SW480 (cell line): ENCODE data around the gene NRN1.
"Not testable (repeated sequence)": the region's sequence is repeated elsewhere in the genome, so short reads cannot be mapped to it uniquely, and the experiment has no call there.

Source experiments
- DNase-seq: peaks from one replicate; pipeline ENCODE4 v3.0.0-alpha.2; 2016; ENCODE audit warnings: low spot score

Gene NRN1

DNA sequence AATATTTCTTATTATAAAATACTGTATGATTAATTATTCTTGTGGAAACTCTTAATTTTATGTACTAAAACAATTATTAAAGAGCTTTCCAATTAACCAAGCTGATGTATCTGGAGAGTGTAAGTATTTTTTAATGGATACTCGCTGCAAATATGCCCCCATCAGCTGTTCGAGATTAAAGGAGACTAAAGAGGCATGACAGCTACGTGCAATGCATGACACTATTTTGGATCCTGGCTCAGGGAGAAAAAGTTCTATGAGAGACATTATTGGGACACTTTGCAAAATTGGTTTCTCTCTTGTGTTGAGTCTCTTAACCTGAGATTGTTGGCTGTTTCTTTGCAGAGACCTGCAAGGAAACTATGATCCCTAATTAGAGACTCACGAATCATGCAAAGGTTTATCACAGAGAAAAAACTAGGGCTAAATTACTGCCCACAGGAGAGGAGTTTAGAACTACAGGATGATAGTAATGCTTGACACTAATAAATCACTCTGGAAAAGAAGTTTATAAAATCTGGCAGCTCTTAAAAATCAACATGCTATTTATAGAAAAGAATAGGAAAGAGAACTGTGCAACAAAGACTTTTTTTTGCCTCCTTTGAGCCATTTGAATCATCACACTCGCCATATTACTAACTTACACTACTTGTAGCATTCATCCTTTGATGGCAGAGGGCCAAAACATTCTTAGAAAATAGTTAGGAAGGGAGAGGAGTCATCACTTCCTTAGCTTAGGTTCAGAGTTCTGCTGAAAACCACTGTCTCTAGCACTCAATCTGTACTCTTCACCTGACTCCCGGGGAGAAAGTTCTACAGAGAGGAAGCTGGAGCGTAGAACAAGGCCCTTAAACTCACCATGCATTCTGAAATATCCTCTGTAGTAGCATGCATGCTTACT is 25.3 kb downstream of the NRN1 start:
- no peak for DNase-seq

DNA sequence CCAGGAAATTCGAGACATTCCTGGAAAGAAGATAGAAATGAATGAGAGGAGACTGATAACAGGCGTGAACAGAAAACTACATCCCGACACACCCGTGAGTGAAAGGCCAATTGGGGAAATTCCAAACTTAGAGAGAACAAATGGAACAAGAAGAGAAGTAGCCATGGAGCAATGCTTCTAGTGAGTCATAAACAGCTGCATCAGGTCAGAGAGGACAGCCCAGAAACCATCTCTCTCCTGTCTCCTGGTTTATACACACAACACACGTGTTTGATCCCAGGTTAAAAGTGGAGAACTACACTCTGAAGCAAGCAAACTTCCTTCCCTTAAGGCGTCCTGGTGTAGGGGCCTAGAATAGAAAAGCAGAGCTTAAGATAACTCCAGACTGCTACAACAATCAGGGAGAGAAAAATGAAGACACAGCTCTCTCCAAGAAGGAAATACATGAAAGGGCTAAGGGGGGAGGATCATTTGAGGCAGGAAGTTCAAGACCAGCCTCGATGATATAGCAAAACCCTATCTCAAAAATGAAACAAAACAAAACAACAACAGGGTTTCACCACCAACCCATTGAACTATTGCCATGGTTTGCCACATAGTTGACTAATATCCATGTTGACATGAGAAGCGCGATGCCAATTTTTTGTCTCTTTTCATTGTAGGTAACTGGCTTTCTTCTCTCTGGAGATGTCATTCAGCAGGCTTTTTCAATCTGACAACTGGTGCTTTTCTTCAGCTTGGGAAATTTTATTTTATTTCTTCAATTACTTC is 26.9 kb downstream of the NRN1 start:
- DNase-seq, result no peak

DNA sequence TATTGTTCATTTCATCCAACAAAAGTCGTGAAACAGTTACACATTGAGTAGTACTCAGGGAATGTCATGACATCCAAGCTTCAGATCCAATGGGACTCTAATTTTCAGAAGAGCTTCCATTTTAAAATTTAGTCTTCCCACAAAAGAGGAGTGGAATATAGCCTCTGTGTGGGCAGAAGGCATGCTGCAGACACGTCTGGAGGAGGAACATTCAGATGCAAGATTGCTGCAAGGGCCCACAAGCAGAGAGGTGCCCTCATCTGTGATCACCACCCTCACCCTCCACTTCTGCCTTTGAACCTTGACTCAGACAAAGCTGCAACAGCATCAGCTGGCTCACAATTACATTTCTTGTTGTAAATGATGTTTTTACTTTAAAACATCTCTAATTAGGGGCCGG is 29.9 kb downstream of the NRN1 start:
- DNase-seq, result no peak

DNA sequence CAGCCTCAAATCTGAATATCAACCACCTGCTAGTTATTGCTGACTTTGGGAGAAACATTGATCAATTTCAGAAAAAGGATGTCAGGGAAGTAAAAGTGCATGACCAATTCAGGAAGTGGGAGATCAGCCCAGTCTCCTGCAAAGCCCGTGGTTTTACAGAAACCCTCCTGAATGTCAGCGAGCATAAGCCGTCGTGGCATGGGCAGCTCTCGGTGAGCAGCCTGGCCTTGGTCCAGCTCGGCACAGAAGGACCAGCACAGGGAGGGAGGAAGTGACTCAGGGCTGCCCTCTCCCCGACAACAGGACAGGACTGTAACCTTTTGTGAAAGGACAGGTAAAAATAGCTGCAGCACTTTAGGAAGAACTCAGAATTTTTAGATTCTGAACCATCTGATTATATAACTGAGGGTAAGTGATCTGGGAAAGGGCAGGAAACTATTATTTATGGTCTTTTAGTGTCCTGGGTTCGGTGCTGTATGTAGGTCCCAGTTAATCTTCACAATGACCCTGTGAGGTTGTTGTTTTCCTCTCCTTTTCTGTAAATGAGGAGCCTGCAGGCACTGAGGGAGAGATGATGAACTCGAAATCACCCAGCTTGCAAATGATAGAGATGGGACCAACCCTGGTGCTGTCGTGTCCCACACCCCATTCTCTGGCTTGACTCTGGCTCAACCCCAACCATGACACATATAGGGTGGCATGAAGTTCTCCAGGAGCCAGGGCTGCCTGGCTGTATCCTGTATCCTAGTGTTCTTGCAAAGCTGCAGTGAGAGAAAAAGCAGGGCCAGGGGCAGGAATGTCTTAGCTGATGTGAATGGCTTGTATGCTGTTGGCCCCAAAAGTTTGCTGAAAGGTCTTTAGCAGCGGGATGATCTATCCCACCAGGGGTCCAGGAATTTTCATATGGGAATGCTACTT is 37.6 kb downstream of the NRN1 start:
- DNase-seq, result peak; percentile 43

- DNase-seq, result not testable (repeated sequence)
Observed at GRCh38 chr6:5968036-5968435, 38.7 kb downstream of the NRN1 start.

- no peak for DNase-seq
Observed at GRCh38 chr6:5967594-5967993, 39.1 kb downstream of the NRN1 start.

DNA sequence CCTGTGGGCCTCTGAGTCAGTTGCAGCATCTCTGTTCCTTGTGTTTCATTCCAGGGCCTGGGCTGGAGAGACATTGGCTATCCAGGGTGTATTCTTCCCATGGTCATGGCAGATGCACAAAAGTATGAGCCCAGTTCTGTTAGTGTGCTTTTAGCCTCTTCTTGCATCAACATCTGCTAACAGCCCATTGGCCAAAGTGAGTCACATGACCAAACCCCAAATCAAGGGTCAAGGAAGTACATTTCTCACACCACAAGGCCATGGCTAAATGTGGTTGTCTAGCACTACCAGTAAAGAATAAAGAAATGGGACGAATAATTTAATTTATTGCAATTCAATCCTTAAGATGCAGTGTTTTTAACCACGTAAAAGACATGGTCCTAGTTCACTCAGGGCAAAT is 43.9 kb downstream of the NRN1 start:
- DNase-seq, result no peak

DNA sequence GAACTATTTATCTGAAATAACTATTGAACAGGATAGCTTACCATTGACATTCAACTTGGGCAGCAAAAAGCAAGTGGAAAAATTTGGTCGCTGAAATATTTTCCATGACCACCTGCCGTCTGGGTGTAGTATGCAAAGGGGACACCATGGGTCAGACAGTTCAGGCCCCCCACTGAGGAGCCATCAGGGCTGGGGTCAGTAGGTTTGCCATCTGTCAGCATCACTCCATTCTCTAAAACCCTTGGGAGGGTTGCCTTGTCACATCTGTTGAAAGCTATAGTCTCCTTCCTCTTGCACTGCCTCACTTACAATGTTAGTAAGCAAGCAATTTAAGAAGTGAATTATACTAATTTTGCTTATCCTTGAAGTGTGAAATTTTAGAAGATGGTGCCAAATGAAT is 44.9 kb downstream of the NRN1 start:
- no peak for DNase-seq

DNA sequence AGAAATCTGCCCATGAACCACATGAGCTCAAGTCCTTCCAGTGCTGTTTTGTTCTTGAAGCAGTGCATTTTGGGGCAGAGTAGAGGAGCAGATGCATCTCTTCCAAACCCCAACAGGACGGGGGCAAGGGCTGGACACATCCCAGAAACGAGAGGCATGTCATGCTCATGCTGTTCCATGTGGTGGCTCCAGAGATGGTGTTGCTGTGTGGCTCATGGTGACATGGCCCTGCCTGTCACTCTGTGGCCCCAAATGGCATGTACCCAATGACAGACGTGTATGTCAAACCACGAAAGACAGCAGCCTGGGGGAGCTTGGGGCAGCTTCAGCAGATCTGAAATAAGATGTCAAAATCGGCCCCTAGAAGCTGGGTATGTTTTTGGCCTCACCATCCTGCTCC is 46.3 kb downstream of the NRN1 start:
- no peak for DNase-seq

DNA sequence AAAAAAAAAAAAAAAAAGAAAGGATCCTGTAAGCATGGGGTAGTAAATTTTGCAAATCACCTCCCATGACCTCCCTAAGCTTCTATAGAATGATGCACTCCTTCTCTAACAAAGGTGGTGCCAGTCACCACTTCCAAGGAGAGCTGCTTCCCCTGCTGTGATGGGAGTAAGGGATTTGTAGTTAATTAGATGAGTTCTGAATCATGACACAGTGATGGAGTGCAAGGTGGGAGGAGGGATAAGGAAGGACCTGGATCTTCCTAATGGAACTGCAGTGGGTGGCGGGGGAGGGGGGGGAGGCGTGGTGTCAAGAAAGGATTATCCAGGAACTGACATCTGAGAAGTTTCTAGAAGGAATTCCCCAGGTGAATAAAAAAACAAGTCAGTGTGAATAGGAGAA is 47.8 kb downstream of the NRN1 start:
- no peak for DNase-seq

- no peak for DNase-seq
Observed at GRCh38 chr6:5956939-5957338, 49.8 kb downstream of the NRN1 start.

- no peak for DNase-seq
Observed at GRCh38 chr6:5950361-5950785, 56.4 kb downstream of the NRN1 start.
